Measurements from ENCODE around the gene OR8B2. TPM values are rescaled to one million over a fixed set of nuclear protein-coding genes. Genes with fewer than 3 reads are reported as not detected.

The OR8B2 gene
- total and polyA plus RNA-seq, 4 donors: not detected

GRCh38 chr11:124344346-124344745, 40.0 kb downstream of the OR8B2 start:
- TF ChIP-seq, protein P1, sequence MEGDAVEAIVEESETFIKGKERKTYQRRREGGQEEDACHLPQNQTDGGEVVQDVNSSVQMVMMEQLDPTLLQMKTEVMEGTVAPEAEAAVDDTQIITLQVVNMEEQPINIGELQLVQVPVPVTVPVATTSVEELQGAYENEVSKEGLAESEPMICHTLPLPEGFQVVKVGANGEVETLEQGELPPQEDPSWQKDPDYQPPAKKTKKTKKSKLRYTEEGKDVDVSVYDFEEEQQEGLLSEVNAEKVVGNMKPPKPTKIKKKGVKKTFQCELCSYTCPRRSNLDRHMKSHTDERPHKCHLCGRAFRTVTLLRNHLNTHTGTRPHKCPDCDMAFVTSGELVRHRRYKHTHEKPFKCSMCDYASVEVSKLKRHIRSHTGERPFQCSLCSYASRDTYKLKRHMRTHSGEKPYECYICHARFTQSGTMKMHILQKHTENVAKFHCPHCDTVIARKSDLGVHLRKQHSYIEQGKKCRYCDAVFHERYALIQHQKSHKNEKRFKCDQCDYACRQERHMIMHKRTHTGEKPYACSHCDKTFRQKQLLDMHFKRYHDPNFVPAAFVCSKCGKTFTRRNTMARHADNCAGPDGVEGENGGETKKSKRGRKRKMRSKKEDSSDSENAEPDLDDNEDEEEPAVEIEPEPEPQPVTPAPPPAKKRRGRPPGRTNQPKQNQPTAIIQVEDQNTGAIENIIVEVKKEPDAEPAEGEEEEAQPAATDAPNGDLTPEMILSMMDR (IDR thresholded peaks at IDR 0.05; ENCODE audit: control extremely low read depth, extremely low read depth): no peak
- Histone ChIP-seq H3K27me3 (ENCODE audit: control insufficient read depth in 3 of 3, insufficient read depth in 3 of 3, low read length in 2 of 3) (no peaks in the 10 kb centered on the region), H3K27ac (ENCODE audit: low read depth in 1 of 2, low read length in 1 of 2) (no peak overlapping the region), H3K9me3 (ENCODE audit: control insufficient read depth in 4 of 4, insufficient read depth in 3 of 4, low read length in 3 of 4) (peaks cover 0 to under 1% (median 0%) of the 10 kb centered on the region in 4 donors), H3K4me3 (no peak overlapping the region), H3K36me3 (ENCODE audit: control insufficient read depth in 4 of 4, insufficient read depth in 4 of 4, low read length in 4 of 4) (no peaks in the 10 kb centered on the region), H3K9ac (ENCODE audit: insufficient read depth in 1 of 2, low read length in 2 of 2) (no peak overlapping the region), H3K4me1 (ENCODE audit: control insufficient read depth in 5 of 5, insufficient read depth in 5 of 5, low read length in 5 of 5) (no peaks in the 10 kb centered on the region)
- ATAC-seq (ENCODE audit: insufficient read depth, low FRiP score): no peak
- 87 to 93% methylated on average over 5 of the region's 5 CpGs for WGBS, 2 donors
- DNase-seq: no peak

- 77 to 83% methylated on average over 2 of the region's 2 CpGs for WGBS, 2 donors
- TF ChIP-seq, protein P1 (IDR thresholded peaks at IDR 0.05; ENCODE audit: control extremely low read depth, extremely low read depth): no peak
- no peak overlapping the region for H3K27ac ChIP-seq (ENCODE audit: low read depth in 1 of 2, low read length in 1 of 2)
- H3K36me3 ChIP-seq (ENCODE audit: control insufficient read depth in 4 of 4, insufficient read depth in 4 of 4, low read length in 4 of 4): no peaks in the 10 kb centered on the region
- no peaks in the 10 kb centered on the region for H3K4me1 ChIP-seq (ENCODE audit: control insufficient read depth in 5 of 5, insufficient read depth in 5 of 5, low read length in 5 of 5)
- no peak overlapping the region for H3K4me3 ChIP-seq
- DNase-seq: no peak
- H3K27me3 ChIP-seq (ENCODE audit: control insufficient read depth in 3 of 3, insufficient read depth in 3 of 3, low read length in 2 of 3): no peaks in the 10 kb centered on the region
- ATAC-seq (ENCODE audit: insufficient read depth, low FRiP score): no peak
- H3K9ac ChIP-seq (ENCODE audit: insufficient read depth in 1 of 2, low read length in 2 of 2): no peak overlapping the region
- H3K9me3 ChIP-seq (ENCODE audit: control insufficient read depth in 4 of 4, insufficient read depth in 3 of 4, low read length in 3 of 4): peaks cover 0 to 2% (median 0%) of the 10 kb centered on the region in 4 donors
Measured at GRCh38 chr11:124340142-124340447, 44.2 kb downstream of the OR8B2 start.

DNA sequence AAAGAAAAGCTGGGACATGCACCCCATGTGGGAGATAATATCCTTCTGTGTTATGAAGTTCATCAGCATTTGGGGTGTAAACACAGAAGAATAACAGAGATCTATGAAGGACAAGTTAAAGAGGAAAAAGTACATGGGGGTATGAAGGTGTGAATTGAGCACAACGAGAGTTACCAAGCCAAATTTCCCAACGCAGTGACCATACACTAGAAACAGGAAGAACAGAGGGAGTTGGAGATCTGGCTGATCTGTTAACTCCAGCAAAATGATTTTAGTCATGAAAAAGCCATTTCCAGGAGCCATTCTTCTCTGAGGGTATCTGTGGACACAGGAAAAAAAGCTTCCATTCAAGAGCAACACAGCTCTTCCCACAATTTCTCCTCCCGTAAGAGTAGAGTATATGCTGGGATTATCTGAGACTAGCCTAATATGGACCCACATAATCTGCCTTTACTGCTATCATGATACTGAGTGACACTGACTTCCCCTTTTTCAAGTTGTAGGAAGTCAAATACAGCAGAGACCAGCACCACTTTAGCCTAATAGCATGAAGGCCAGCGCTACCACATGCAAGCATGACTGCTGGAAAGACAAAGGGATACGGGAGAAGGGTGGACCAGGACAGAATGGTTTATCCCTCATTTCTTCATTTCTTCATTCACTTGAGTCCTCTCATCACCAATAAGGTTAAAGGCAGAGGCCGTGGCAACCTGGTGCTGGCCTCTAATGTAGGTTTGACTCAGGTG, 44.7 kb downstream of the OR8B2 start:
- no peak for ATAC-seq (ENCODE audit: insufficient read depth, low FRiP score)
- Histone ChIP-seq H3K9ac (ENCODE audit: insufficient read depth in 1 of 2, low read length in 2 of 2) (no peak overlapping the region), H3K4me1 (ENCODE audit: control insufficient read depth in 5 of 5, insufficient read depth in 5 of 5, low read length in 5 of 5) (no peaks in the 10 kb centered on the region), H3K27ac (ENCODE audit: low read depth in 1 of 2, low read length in 1 of 2) (no peak overlapping the region), H3K9me3 (ENCODE audit: control insufficient read depth in 4 of 4, insufficient read depth in 3 of 4, low read length in 3 of 4) (peaks cover 0 to 2% (median 0%) of the 10 kb centered on the region in 4 donors), H3K4me3 (no peak overlapping the region), H3K27me3 (ENCODE audit: control insufficient read depth in 3 of 3, insufficient read depth in 3 of 3, low read length in 2 of 3) (no peaks in the 10 kb centered on the region), H3K36me3 (ENCODE audit: control insufficient read depth in 4 of 4, insufficient read depth in 4 of 4, low read length in 4 of 4) (no peaks in the 10 kb centered on the region)
- 67 to 81% methylated on average over 6 of the region's 6 CpGs for WGBS, 2 donors
- TF ChIP-seq, protein P1 (IDR thresholded peaks at IDR 0.05; ENCODE audit: control extremely low read depth, extremely low read depth): no peak
- DNase-seq: no peak

Other genes starting within 250 kb of the OR8B2 start
- gene OR10D3, start 201.2 kb downstream of the OR8B2 start, total RNA-seq: not detected
- gene OR10D3, start 201.2 kb downstream of the OR8B2 start, polyA plus RNA-seq: not detected
- not detected for gene OR8G1, start 143.4 kb downstream of the OR8B2 start, total RNA-seq
- gene OR8G1, start 143.4 kb downstream of the OR8B2 start, polyA plus RNA-seq: not detected
- under 1 TPM in 1 of 2 donors, not detected in 1; 0.34 TPM for gene OR8G5, start 128.1 kb downstream of the OR8B2 start, total RNA-seq
- under 1 TPM; 0.10 to 0.13 TPM for gene OR8G5, start 128.1 kb downstream of the OR8B2 start, polyA plus RNA-seq
- not detected for gene OR8D1, start 70.5 kb downstream of the OR8B2 start, total RNA-seq
- not detected for gene OR8D1, start 70.5 kb downstream of the OR8B2 start, polyA plus RNA-seq
- gene OR8D2, start 64.3 kb downstream of the OR8B2 start, total RNA-seq: not detected
- not detected for gene OR8D2, start 64.3 kb downstream of the OR8B2 start, polyA plus RNA-seq
- not detected for gene OR8B3, start 14.5 kb upstream of the OR8B2 start, total RNA-seq
- not detected for gene OR8B3, start 14.5 kb upstream of the OR8B2 start, polyA plus RNA-seq
- not detected for gene OR8B4, start 40.4 kb upstream of the OR8B2 start, total RNA-seq
- gene OR8B4, start 40.4 kb upstream of the OR8B2 start, polyA plus RNA-seq: not detected
- not detected for gene OR8B8, start 61.2 kb upstream of the OR8B2 start, total RNA-seq
- not detected for gene OR8B8, start 61.2 kb upstream of the OR8B2 start, polyA plus RNA-seq
- gene OR8B12, start 159.2 kb upstream of the OR8B2 start, total RNA-seq: not detected
- gene OR8B12, start 159.2 kb upstream of the OR8B2 start, polyA plus RNA-seq: not detected
- not detected for gene OR8A1, start 185.5 kb upstream of the OR8B2 start, total RNA-seq
- not detected for gene OR8A1, start 185.5 kb upstream of the OR8B2 start, polyA plus RNA-seq
- not detected for gene PANX3, start 226.9 kb upstream of the OR8B2 start, total RNA-seq
- not detected for gene PANX3, start 226.9 kb upstream of the OR8B2 start, polyA plus RNA-seq
- gene TBRG1, start 238.4 kb upstream of the OR8B2 start, total RNA-seq: 10 to 100 TPM; 42.3 to 47.0 TPM
- gene TBRG1, start 238.4 kb upstream of the OR8B2 start, polyA plus RNA-seq: 10 to 100 TPM; 31.3 to 32.9 TPM

All from lung (tissue), 12 donors.